ENCODE results near the gene MGST2. TPM values are rescaled to one million over a fixed set of nuclear protein-coding genes. Genes with fewer than 3 reads are reported as not detected.

MGST2 gene
- polyA plus RNA-seq, 3 donors: 58.3 to 63.2 (median 58.6) TPM

- DNase-seq (ENCODE audit: low read depth in 3 of 3, low spot score in 2 of 3): no peak
Observed at GRCh38 chr4:139643042-139643895, 22.4 kb upstream of the MGST2 start.

GRCh38 chr4:139645458-139645857 lies 20.2 kb upstream of the MGST2 start:
- DNase-seq (ENCODE audit: low read depth in 3 of 3, low spot score in 2 of 3): no peak

GRCh38 chr4:139647184-139647583 lies 18.4 kb upstream of the MGST2 start:
- DNase-seq (ENCODE audit: low read depth in 3 of 3, low spot score in 2 of 3): no peak

GRCh38 chr4:139647952-139648351 lies 17.7 kb upstream of the MGST2 start:
- no peak for DNase-seq (ENCODE audit: low read depth in 3 of 3, low spot score in 2 of 3)

- DNase-seq (ENCODE audit: low read depth in 3 of 3, low spot score in 2 of 3): peak in 2 of 3 donors; percentile 78 to 83
Observed at GRCh38 chr4:139651282-139652194, 14.1 kb upstream of the MGST2 start.

- no peak for DNase-seq (ENCODE audit: low read depth in 3 of 3, low spot score in 2 of 3)
Observed at GRCh38 chr4:139654516-139654915, 11.1 kb upstream of the MGST2 start.

GRCh38 chr4:139655116-139655515 lies 10.5 kb upstream of the MGST2 start:
- no peak for DNase-seq (ENCODE audit: low read depth in 3 of 3, low spot score in 2 of 3)

GRCh38 chr4:139656614-139657486 lies 8.8 kb upstream of the MGST2 start:
- DNase-seq (ENCODE audit: low read depth in 3 of 3, low spot score in 2 of 3): peak in 1 of 3 donors; percentile 43

GRCh38 chr4:139658185-139658584 lies 7.4 kb upstream of the MGST2 start:
- no peak for DNase-seq (ENCODE audit: low read depth in 3 of 3, low spot score in 2 of 3)

GRCh38 chr4:139658586-139659382 lies 6.8 kb upstream of the MGST2 start:
- no peak for DNase-seq (ENCODE audit: low read depth in 3 of 3, low spot score in 2 of 3)

- DNase-seq (ENCODE audit: low read depth in 3 of 3, low spot score in 2 of 3): no peak
Observed at GRCh38 chr4:139659735-139660424, 5.7 kb upstream of the MGST2 start.

- DNase-seq (ENCODE audit: low read depth in 3 of 3, low spot score in 2 of 3): no peak
Observed at GRCh38 chr4:139660568-139661043, 5.0 kb upstream of the MGST2 start.

GRCh38 chr4:139663561-139664138 lies 2.0 kb upstream of the MGST2 start:
- DNase-seq (ENCODE audit: low read depth in 3 of 3, low spot score in 2 of 3): no peak

GRCh38 chr4:139664442-139664841 lies 1.2 kb upstream of the MGST2 start:
- DNase-seq (ENCODE audit: low read depth in 3 of 3, low spot score in 2 of 3): no peak

- no peak for DNase-seq (ENCODE audit: low read depth in 3 of 3, low spot score in 2 of 3)
Observed at GRCh38 chr4:139665079-139665689, 435 bp upstream of the MGST2 start.

- peak in 1 of 3 donors; percentile 40 for DNase-seq (ENCODE audit: low read depth in 3 of 3, low spot score in 2 of 3)
Observed at GRCh38 chr4:139666735-139667281, 1.2 kb downstream of the MGST2 start.

GRCh38 chr4:139668036-139668435 lies 2.4 kb downstream of the MGST2 start:
- DNase-seq (ENCODE audit: low read depth in 3 of 3, low spot score in 2 of 3): no peak

GRCh38 chr4:139668658-139669201 lies 3.1 kb downstream of the MGST2 start:
- no peak for DNase-seq (ENCODE audit: low read depth in 3 of 3, low spot score in 2 of 3)
